ENCODE measurements around the gene LRP1B.
"Not testable (repeated sequence)": the region's sequence is repeated elsewhere in the genome, so short reads cannot be mapped to it uniquely, and the experiment has no call there.

LRP1B gene

GRCh38 chr2:141856215-141856919 lies 274.4 kb downstream of the LRP1B start:
- DNase-seq (ENCODE audit: low read depth): no peak
- H3K4me3 ChIP-seq (ENCODE audit: low read length): no peak overlapping the region
- no peak for TF ChIP-seq CTCF (IDR thresholded peaks at IDR 0.05; ENCODE audit: insufficient read depth, low read depth, low read length, missing control alignments)

GRCh38 chr2:141848191-141848590 lies 282.6 kb downstream of the LRP1B start:
- TF ChIP-seq CTCF (IDR thresholded peaks at IDR 0.05; ENCODE audit: insufficient read depth, low read depth, low read length, missing control alignments): no peak
- no peak for DNase-seq (ENCODE audit: low read depth)
- no peak overlapping the region for H3K4me3 ChIP-seq (ENCODE audit: low read length)

GRCh38 chr2:141844231-141844630 lies 286.6 kb downstream of the LRP1B start:
- no peak for TF ChIP-seq CTCF (IDR thresholded peaks at IDR 0.05; ENCODE audit: insufficient read depth, low read depth, low read length, missing control alignments)
- peak; percentile 2 for DNase-seq (ENCODE audit: low read depth)
- H3K4me3 ChIP-seq (ENCODE audit: low read length): no peak overlapping the region

- no peak overlapping the region for H3K4me3 ChIP-seq (ENCODE audit: low read length)
- no peak for TF ChIP-seq CTCF (IDR thresholded peaks at IDR 0.05; ENCODE audit: insufficient read depth, low read depth, low read length, missing control alignments)
- DNase-seq (ENCODE audit: low read depth): no peak
Observed at GRCh38 chr2:141835103-141835502, 295.7 kb downstream of the LRP1B start.

GRCh38 chr2:141828761-141829160 lies 302.1 kb downstream of the LRP1B start:
- no peak for TF ChIP-seq CTCF (IDR thresholded peaks at IDR 0.05; ENCODE audit: insufficient read depth, low read depth, low read length, missing control alignments)
- DNase-seq (ENCODE audit: low read depth): no peak
- H3K4me3 ChIP-seq (ENCODE audit: low read length): no peak overlapping the region

GRCh38 chr2:141824790-141825189 lies 306.0 kb downstream of the LRP1B start:
- TF ChIP-seq CTCF (IDR thresholded peaks at IDR 0.05; ENCODE audit: insufficient read depth, low read depth, low read length, missing control alignments): no peak
- no peak for DNase-seq (ENCODE audit: low read depth)
- H3K4me3 ChIP-seq (ENCODE audit: low read length): no peak overlapping the region

- TF ChIP-seq CTCF (IDR thresholded peaks at IDR 0.05; ENCODE audit: insufficient read depth, low read depth, low read length, missing control alignments): no peak
- DNase-seq (ENCODE audit: low read depth): no peak
- no peak overlapping the region for H3K4me3 ChIP-seq (ENCODE audit: low read length)
Observed at GRCh38 chr2:141820893-141821292, 309.9 kb downstream of the LRP1B start.

- DNase-seq (ENCODE audit: low read depth); H3K4me3 ChIP-seq (ENCODE audit: low read length): not testable (repeated sequence)
Observed at GRCh38 chr2:141815320-141815719, 315.5 kb downstream of the LRP1B start.
